ENCODE measurements around the gene CUL4A. TPM values are rescaled to one million over a fixed set of nuclear protein-coding genes. Genes with fewer than 3 reads are reported as not detected.

Gene CUL4A
- total RNA-seq, 1 donor from 2014 or later: 60.1 TPM

GRCh38 chr13:113297370-113298042 is 88.1 kb downstream of the CUL4A start:
- ATAC-seq (peak in 1 of 2 donors; percentile 12), DNase-seq (peak; percentile 56)
- no peaks in the 10 kb centered on the region for H3K9me3 ChIP-seq
- TF ChIP-seq, protein P1, sequence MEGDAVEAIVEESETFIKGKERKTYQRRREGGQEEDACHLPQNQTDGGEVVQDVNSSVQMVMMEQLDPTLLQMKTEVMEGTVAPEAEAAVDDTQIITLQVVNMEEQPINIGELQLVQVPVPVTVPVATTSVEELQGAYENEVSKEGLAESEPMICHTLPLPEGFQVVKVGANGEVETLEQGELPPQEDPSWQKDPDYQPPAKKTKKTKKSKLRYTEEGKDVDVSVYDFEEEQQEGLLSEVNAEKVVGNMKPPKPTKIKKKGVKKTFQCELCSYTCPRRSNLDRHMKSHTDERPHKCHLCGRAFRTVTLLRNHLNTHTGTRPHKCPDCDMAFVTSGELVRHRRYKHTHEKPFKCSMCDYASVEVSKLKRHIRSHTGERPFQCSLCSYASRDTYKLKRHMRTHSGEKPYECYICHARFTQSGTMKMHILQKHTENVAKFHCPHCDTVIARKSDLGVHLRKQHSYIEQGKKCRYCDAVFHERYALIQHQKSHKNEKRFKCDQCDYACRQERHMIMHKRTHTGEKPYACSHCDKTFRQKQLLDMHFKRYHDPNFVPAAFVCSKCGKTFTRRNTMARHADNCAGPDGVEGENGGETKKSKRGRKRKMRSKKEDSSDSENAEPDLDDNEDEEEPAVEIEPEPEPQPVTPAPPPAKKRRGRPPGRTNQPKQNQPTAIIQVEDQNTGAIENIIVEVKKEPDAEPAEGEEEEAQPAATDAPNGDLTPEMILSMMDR (IDR thresholded peaks at IDR 0.05): no peak
- H3K4me1 ChIP-seq: peaks cover 34% of the 10 kb centered on the region
- intact Hi-C loops (cut with DNase I): no loop called here
- H3K36me3 ChIP-seq: peaks cover under 1% of the 10 kb centered on the region
- H3K27me3 ChIP-seq (ENCODE audit: low read depth): peaks cover 4% of the 10 kb centered on the region
- H3K4me3 ChIP-seq: peak overlapping the region; percentile 95
- peak overlapping the region; percentile 90 for H3K27ac ChIP-seq

GRCh38 chr13:113298043-113298945 is 88.9 kb downstream of the CUL4A start:
- Histone ChIP-seq H3K36me3 (peaks cover 8% of the 10 kb centered on the region), H3K27ac (peak overlapping the region; percentile 90), H3K4me1 (peaks cover 34% of the 10 kb centered on the region), H3K9me3 (no peaks in the 10 kb centered on the region), H3K27me3 (ENCODE audit: low read depth) (peaks cover 4% of the 10 kb centered on the region), H3K4me3 (peak overlapping the region; percentile 95)
- no peak for ATAC-seq
- intact Hi-C loops (cut with DNase I): no loop called here
- TF ChIP-seq, protein P1 (IDR thresholded peaks at IDR 0.05): no peak
- DNase-seq: no peak

DNA sequence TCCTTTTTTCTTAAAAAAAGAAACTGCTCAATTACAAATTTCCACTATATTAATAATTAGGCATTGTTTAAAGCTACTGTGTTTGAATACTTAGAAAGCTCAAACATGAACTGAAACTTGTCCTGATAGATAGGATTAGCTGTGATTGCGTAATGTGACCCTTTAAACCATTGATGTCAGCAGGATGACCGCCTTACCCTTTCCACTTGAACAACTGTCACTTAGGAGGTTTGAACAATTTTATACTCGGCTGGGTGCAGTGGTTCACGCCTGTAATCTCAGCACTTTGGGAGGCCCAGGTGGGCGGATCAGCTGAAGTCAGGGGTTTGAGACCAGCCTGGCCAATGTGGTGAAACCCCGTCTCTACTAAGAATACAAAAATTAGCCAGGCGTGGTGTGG is 90.5 kb downstream of the CUL4A start:
- TF ChIP-seq, protein P1 (IDR thresholded peaks at IDR 0.05): no peak
- no peak for ATAC-seq
- peaks cover 12% of the 10 kb centered on the region for H3K36me3 ChIP-seq
- H3K27me3 ChIP-seq (ENCODE audit: low read depth): no peaks in the 10 kb centered on the region
- no peak for DNase-seq
- intact Hi-C loops (cut with DNase I): no loop called here
- H3K4me3 ChIP-seq: no peak overlapping the region
- H3K27ac ChIP-seq: no peak overlapping the region
- no peaks in the 10 kb centered on the region for H3K9me3 ChIP-seq
- H3K4me1 ChIP-seq: peaks cover 34% of the 10 kb centered on the region

DNA sequence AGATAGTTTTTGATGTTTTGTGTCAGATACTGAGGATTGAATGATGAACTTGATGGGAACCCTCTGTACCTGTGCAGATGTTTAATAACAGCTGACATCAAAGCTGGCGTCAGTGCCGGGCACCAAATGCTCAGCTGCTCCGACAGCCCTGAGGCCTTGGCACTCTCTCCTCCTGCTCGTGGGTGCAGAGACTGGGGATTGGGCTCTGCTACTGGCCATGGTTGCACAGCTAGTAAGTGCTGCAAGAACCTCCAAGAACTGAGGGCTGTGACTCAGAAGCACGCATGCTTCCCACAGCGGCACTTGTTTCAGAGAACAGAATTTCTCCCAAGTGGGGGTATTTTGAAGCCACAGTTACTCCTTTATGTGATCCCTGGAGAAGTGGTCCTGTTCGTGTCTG is 93.6 kb downstream of the CUL4A start:
- Histone ChIP-seq H3K27me3 (ENCODE audit: low read depth) (no peaks in the 10 kb centered on the region), H3K4me3 (no peak overlapping the region), H3K4me1 (peaks cover 24% of the 10 kb centered on the region), H3K36me3 (peaks cover 28% of the 10 kb centered on the region), H3K27ac (no peak overlapping the region), H3K9me3 (no peaks in the 10 kb centered on the region)
- intact Hi-C loops (cut with DNase I): no loop called here
- TF ChIP-seq, protein P1 (IDR thresholded peaks at IDR 0.05): no peak
- ATAC-seq (no peak), DNase-seq (no peak)

DNA sequence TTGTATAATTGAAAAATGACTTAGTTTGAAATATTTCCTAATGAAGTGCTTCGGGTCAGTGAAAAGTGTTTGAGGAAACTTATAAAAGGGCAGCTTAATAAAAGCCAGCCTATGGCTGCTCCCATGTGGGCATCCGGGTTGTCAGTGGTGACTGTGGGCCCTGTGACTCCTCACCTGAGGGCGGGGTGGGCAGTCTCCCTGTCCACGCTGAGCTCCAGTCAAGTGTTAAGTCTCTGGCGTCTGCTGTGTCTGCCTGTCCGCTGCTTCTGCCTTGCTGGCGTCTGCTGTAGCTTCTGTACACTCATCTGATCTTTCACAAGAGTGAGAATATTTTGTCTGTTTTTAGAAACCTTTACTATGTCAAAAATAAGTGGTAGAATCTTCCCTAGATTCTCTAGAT is 94.7 kb downstream of the CUL4A start:
- no peak for ATAC-seq
- no peak for DNase-seq
- intact Hi-C loops (cut with DNase I): no loop called here
- Histone ChIP-seq H3K4me3 (no peak overlapping the region), H3K27ac (no peak overlapping the region), H3K4me1 (peaks cover 13% of the 10 kb centered on the region), H3K27me3 (ENCODE audit: low read depth) (no peaks in the 10 kb centered on the region), H3K36me3 (peaks cover 35% of the 10 kb centered on the region), H3K9me3 (no peaks in the 10 kb centered on the region)
- TF ChIP-seq, protein P1 (IDR thresholded peaks at IDR 0.05): no peak
